ENCODE results near the gene LRRC4.

LRRC4 gene

DNA sequence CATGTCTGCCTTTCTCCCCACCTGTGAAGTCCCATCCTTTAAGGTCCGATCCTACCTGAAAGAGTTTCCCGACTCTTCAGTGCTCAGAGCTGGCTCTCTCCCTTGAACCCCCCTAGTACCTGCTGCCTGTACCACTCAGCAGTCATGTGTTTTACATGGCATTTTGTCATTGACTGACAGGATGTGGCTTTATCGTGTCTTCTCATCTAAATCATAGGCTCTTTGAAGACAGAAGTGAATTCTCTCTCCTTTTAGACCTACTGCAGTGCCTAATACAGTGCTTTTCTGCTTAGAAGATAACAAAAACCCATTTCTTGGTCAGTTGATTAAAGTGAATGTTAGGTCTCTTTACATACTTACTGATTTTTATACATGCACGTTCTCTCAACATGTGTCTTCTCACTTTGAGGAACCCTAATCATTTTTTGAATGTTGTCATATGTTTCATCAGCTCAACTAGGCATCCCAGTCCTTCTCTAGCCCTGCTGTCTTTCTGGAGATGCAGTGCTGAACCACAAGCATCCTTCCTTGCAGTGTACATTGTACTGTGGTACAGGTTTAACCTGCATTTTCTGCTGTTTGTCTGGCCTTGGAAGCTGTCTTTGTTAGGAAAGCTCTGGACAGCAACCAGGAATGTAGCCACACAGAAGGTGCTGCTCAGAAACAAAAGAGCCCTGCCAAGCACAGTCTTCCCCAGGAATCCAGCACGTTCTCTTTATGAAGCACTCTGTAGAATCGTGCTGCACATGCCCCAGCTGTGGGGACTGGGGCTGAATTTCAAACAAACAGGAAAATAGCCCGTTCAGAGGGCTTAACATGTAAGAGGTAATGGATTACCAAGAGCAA lies 28.1 kb upstream of the LRRC4 start:
- DNase-seq: no peak

DNA sequence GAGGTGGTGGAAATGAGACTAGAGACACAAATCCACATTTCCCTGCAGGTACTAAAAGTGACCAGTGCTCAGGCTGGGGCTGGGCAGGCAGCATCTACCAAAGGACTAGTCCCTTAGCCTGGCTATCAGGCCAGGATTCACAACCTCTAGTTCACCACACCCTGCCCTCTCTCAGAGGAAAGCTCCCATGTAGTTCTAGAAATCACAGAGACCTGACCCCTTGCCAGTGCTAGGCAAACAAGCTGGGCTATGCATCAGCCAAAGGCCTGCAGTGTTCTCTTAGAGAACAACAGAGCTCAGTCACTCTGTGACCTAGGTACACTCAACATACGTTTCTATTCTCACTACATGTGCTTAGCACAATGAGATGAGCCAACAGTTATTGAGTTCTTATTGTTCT lies 26.7 kb upstream of the LRRC4 start:
- no peak for DNase-seq

DNA sequence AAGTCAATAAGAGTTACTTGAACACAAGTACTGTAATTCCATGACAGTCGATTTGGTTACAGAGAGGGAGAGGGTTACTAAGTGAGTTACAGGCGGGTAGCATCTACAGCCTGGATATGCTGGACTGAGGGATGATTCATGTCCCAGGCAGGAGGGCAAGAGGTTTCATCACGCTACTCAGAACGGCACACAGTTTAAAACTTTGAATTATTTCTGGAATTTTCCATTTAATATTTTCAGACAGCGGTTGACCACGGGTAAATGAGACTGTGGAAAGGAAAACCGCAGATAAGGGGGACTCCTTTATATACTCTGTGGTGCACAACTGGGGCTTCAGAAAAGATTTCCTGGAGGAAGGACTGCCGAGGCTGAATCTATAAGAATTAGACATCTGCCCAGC lies 25.7 kb upstream of the LRRC4 start:
- no peak for DNase-seq

DNA sequence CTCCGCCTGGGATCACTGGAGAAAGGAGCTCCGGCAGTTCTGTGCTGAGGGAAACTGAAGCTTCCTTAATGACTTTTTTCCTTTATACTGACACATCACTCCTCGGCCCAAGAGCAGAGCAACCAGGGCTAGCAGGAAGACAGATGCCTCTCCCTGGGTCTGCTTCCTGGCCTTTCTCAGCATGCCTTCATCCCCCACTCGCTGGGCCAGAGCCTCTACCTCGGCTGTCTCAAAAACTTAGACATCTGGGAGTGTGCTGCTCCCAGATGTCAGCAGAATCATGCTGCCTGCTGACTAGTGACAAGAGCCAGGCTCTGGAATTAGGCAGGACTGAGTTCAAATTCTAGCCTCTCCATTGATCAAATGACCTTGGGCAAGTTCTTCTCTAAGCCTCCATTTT lies 24.4 kb upstream of the LRRC4 start:
- DNase-seq: no peak

DNA sequence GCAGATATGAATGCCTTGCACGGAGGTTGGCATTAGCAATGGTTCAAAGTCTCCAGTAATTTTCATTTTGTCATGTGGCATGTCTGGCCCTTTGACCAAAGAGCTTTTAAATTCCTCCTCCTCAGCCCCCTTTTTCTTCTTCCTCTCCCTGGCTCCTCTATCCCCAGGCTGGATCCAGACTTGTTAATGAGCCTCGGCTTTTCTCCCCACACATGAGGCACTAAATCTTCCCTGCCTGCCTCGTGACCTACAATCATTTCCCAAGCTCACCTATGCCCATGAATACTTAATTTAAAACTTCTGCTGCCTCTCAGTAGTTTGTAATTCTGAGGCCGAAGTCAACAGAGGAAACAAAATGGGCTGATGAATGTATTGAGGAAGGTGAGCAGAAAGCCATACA lies 23.3 kb upstream of the LRRC4 start:
- no peak for DNase-seq

DNA sequence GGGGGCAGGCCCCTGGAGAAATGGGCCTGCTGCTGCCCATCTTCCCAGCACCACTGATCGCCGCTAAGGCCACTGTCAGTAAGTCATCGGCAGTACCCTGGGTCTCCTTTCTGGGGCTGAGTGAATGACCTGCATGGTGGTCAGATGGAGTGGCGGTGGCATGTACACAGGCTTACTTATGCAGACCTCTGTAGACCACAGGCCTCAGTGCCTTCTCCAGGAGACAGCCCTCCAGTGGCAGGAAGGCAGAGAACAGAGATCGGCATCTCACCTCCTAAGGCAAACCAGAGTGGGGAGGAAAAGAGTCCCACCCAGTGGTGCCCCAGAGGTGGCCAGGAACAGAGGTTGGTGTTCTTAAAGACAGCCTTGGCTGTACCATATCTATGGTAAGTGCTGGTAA lies 22.8 kb upstream of the LRRC4 start:
- DNase-seq: no peak

DNA sequence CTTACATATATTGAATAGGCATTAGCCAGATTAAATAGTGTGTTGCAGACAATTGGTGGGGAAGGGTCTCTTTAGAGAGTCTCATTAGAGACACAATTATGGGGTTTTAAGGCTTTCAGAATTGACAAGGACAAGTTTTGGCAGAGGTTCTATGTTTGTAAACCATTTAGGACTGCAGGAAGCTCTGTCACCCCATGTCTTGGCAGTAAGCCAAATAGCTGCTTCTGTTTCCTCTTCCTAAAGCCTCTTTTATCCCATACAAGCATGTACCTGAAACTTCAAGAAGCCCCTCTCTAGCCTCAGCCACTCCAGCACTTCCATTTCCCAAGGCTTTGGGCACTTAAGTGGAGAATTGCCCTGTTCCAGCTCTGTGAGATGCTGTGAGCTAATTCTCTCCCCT lies 21.8 kb upstream of the LRRC4 start:
- no peak for DNase-seq

DNA sequence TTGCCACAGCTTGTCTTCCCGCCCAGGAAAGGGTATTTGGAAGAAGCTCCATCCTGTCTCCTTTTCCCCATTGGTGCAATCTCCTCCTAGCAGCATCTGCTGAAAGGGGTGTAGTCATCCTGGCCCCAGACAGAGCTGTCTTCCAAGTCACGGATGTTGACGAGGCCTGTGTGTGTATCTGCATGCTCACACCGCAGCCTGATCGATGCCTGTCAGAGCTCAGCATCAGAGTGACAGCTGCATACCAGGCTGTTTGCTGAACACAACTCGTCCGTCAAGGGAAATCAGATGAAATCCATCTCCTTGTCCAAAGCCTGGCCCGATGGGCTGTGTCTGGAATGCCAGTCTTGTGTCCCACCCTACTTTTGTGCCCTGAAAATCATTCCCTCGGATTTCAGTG lies 21.2 kb upstream of the LRRC4 start:
- no peak for DNase-seq

DNA sequence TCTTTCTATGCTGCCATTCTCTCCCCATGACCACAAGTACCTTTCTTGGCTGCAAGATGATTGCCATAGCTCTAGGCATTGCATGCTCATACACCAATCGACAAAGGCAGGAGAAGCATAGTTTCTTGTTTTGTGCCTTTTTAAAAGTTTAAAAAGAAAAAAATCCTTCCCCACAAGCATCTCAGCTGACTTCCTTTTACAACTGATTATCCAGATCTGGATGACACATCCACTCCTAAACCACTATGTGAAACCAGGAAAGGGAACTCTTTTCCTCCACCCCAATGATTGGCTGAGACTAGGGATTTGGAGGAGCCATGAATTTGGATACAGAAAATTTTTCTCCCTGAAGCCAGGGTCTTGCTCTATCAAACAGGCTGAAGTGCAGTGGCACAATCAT lies 14.5 kb upstream of the LRRC4 start:
- no peak for DNase-seq

DNA sequence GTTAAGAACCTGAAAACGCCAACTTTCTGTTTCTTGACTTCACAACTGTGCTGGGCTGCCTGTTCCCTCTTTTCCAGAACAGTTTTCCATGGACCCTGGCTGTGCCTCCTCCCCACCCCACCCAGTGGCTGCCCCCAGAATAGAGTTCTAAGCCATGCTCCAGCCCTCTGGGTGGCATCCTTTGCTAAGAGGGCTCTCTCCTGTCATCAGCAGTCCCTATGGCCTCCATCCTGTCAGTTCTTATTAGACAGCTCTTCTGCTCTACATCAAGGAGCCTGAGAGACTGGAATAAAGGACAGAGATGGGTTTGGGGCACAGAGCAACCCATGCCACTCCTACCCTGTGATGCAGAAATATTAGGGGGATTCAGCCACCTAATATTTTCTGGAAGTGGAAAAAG lies 13.9 kb upstream of the LRRC4 start:
- DNase-seq: no peak

DNA sequence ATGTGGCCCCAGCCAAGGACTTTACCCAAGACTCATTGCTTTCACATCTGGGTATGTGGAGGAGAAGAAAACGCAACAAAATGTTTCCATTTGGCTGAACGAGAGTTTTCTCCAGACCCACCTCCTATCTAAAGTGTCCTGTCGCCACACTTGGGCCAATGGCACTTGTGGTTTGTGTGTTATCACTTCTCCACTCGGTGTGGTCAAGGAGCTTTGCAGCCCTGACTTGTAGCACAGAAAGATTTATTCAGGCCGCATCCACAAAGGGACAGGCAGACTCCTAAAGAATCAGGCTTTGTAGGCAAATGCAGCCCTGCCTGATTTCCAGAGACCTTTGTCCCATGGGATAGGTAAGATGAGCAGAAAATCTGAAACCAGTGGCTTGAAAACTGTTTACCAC lies 12.8 kb upstream of the LRRC4 start:
- no peak for DNase-seq

DNA sequence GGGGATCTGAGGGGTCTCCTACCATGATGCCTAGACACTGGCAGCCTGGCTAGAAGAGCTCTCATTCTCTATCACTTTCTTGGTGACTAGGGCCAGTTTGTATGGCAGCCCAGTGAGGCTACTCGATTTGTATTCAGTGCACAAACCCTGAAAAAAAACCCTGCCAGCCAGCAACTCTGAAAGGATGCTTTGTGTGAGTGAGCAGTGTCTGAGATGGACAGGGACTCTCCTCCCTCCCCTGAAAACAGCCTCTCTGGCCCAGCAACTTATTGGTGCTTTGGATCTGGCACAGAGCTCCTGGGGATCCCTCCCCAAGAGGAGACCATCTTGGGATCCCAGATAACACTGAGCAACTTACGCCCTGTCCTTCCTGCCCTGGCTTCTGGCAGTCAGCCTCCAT lies 10.8 kb upstream of the LRRC4 start:
- DNase-seq: no peak

DNA sequence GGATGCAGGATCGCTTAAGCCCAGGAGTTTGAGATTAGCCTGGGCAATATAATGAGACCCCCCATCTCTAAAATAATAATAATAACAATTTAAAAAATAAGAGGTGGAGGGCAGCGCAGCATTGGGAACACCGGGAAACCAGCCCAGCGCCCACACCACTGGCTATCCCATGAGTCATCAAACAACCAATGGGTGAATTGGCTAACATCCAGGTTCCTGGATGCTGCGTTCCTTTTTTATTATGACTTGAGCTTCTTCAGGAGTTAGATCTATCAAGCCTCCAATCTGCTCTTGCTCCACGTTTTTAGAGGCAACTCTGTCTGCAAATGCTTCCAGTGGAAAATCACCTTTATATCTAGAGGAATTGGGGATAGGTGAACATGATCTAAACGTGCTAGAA lies 10.0 kb upstream of the LRRC4 start:
- no peak for DNase-seq

DNA sequence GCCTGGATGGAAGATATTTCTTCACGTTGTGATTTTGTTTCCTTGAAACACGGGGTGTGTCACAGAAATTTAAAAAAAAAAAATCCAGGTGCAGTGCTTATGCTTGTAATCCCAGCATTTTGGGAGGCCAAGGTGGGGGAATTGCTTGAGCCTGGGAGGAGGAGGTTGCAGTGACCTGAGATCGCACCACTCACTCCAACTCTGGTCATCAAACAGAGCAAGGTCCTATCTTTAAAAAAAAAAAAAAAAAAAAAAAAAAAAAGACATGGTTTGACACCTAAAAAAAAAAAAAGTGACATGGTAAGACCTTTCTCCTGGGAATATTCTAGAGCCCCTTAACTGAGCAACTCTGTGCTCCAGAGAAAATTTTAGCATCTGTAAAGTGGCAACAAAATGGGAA lies 9.0 kb upstream of the LRRC4 start:
- DNase-seq: no peak

DNA sequence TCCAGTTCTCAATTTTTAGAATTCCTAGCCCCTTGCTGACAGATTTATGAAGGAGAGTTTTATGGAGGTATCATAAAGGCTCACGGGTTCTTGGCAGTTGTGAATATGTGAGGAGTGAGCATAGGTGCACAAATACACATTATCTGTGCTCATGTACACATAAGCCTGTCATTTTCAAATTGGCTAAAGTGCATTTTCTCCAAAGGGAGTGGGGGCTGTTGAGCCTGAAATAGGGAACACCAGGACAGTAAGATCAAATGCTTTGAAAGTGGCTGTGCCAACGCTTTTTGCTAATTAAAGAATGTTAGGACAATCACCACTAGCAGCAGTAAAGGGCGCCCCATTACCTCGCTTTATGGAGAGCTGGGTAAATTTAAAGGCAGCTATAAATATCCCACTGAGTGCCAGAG lies 8.3 kb upstream of the LRRC4 start:
- no peak for DNase-seq

DNA sequence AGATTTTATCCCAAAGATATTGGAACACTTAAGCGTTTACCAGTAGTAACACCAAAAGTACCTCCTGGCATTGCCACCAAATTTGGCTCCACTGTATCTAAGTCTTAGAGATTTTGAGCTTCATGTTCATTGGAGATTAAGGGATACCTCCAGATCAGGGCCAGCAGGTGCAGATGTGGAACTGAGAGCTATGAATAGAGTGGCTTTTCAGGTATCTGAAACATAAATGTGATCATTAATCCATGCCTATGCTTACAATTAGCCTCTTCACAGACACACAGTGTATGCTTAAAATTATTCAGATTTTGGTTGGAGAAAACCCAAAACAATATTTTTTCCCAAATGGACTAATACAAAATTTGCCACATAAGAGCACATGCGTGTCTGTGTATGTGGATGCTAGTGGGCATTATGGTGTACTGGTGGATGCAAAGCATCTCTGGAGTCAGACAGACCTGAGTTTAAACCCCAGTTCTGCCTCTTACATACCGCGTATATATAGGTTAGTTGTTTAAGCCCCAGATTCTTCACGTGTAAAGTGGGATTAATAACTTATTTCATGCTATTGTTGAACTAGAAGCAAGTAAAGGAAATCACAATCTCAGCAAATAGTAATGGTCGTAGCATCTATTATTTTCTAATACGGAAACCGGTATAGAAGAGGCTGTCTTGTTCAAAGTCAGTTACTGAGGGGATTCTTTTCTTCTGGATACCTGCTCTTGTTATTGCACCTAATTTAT lies 6.8 kb upstream of the LRRC4 start:
- no peak for DNase-seq

DNA sequence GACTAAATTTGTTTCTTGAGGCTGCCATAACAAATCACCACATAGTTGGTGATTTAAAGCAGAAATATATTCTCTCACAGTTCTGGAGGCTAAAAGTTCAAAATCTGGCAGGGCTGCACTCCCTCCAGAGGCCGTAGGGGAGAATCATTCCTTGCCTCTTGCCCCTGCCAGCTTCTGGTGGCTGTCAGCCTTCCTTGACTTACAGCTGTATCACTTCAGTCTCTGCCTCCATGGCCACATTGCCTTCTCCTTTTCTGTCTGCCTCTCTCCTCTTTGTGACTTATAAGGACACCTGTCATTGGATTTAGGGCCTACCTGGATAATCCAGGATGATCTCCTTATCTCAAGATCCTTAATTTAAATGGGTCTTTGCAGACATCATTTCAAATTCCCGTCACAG lies 5.8 kb upstream of the LRRC4 start:
- no peak for DNase-seq

DNA sequence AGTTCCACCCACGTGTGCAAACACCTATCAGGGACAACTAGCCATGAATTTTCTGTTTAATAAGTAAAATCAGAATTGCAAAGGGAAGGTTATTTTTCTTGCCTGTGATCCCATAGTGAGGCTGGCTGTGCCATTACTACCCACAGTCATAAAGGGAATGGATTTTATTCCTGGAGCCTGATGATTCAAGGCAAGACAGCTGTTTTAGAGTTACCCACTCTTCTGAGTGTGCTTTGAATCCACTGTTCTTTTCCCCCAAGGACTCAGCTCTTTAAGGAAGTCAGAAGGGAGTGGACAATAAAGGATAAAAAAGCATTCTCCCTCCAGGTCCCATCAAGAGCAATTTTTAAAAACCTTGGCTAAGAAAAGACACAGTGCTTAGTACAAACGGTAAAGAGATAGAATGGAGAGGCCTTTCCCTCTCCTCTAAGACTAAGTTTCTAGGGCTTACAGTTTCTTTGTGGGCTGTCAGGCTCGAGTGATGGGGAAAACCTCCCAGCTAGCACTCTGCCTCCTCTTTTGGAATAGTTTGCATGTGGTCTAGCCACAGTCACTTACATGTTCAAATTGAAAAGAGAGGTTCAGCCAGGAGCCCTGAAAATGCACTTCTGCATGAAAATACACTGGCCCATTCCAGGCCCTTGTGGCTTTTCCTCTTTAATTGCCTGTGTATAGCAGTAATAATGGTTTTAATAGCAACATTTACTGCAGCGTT lies 5.1 kb upstream of the LRRC4 start:
- no peak for DNase-seq

DNA sequence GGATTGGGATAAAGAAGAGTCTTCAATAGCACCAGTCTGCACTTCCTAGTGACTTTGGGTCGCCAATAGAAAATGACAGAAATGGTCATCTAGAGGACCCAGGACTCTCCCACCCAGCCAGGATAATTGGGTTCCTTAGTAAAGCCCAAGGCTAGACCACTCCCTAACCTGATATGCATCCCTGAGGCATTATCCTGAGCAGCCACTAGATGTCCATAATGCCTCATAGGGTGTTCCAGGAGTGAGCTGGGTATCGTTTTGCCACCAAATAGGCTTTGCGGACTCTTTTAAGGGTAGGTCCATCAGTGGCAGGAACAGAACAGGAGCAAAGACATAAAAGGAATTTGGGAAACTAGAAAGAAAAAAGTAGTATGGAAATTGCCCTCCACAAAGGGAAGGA lies 4.5 kb upstream of the LRRC4 start:
- no peak for DNase-seq

DNA sequence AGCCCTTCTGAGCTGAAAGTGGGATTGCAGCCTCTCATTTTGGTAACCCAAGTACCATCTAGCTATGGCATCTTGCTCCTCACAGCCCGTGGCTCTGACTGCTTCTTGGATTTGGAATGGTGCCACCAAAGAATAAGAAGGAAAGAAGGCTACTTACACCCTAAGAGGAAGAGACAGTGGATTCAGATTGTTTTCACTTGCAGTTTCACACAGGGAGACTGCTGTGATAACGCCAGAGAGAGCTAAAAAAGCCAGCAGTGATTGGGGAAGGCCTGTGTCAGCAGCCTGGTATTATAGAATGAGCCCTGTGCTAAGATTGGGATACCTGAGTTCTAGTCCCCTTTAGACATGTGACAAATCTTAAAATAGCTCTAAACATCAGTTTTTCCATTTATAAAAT lies 3.6 kb upstream of the LRRC4 start:
- no peak for DNase-seq

DNA sequence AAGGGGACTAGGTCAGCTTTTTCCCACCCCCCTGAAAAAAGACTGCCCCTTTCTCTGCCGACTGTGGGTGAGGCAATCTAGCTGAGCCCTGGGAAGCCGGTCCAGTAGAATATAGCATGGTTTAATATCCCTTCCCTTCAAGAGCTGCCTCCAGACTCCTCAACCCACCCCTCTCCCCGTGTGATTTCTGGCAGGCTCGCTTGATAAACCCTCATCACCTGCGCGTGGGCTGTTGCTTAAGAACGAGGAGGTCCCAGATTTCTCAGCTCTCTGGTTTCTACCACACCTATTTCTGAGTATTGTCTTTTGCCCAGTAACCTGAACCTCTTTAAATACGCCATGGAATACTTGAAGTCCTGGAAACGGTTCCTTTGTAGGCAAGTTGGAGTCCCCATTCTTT lies 2.0 kb upstream of the LRRC4 start:
- no peak for DNase-seq

DNA sequence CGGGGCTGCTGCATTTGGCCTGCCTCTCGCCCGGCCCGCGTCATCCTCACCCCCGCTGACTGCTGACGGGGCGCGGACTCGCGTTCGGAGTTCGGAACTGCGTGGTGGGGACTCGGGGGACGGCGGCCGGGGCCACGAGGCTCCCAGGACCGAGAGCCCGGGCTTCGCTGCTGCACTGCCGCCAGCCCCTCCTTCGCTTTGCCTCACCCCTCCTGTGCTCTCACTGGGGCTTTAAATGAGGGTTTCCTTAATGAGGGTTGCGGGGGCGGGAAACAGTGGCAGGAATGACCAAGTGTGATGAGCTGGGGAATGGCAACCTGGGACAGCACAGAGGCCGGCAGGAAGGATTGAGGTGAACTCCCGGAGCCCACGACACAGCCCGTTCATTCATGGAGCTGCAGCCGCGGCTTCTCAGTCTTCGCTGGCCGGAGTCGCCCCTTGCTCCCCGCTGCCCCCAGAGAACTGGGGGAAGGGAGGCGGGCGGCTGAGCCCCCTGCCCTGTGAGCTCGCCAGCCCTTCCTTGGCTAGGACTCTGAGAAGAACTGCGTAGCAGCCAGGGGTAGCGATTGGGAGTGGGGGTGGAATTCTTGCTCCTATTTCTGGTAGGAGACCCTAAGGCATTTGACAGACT lies 1.5 kb upstream of the LRRC4 start:
- no peak for DNase-seq

DNA sequence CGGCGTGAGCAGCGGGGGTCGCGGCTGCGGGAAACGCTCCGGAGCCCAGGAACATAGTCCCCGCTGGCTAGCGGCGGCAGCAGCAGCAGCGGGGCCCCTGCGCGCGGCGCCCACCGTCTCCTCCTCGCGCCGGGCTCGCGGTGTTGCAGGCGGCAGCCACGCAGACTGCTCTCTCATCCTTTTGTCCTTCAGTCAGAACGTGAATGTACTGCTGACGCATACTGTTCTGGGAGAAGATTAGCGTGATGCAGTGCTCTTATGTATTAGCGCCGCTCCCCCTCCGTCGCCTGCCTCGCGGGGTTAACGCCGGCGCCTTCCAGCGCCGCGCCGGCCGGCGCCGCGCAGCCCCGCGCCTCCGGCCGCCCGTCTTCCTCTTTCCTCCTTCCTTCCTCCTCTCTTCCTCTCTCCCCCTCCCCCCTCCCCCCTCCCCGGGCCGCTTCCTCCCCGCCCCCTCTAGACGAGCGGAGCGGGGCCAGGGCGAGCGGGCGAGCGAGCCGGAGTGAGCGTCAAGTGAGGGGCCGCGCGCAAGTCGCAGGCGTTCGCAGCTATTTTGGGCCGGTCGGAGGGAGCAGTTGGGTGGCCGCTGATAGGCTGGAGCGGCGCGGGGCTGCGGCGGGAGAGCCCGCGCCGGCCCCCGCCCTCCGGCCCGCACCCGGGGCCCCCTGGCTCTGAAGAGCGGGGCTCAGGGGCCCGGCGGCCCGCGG lies 816 bp upstream of the LRRC4 start:
- DNase-seq: no peak

All from 8988T (cell line).